ENCODE data around the gene P3H4. TPM values are rescaled to one million over a fixed set of nuclear protein-coding genes. Genes with fewer than 3 reads are reported as not detected.
"Not testable (repeated sequence)": the region's sequence is repeated elsewhere in the genome, so short reads cannot be mapped to it uniquely, and the experiment has no call there.

The P3H4 gene
- total RNA-seq, result 24.1 TPM

GRCh38 chr17:41811549-41812380 lies at the start of gene P3H4:
Gene P3H4 (minus strand): TSS chr17:41811949. CDS start chr17:41811915, 34 bp downstream.
- DNase-seq (ENCODE audit: low spot score), result peak; percentile 77

GRCh38 chr17:41860254-41860931 lies 48.6 kb upstream of the P3H4 start:
- DNase-seq (ENCODE audit: low spot score), result no peak

GRCh38 chr17:41851382-41851781 lies 39.6 kb upstream of the P3H4 start:
- DNase-seq (ENCODE audit: low spot score), result not testable (repeated sequence)

- no peak for DNase-seq (ENCODE audit: low spot score)
Observed at GRCh38 chr17:41849251-41849990, 37.7 kb upstream of the P3H4 start.

GRCh38 chr17:41848788-41849187 lies 37.0 kb upstream of the P3H4 start:
- DNase-seq (ENCODE audit: low spot score), result no peak

GRCh38 chr17:41844971-41845370 lies 33.2 kb upstream of the P3H4 start:
- DNase-seq (ENCODE audit: low spot score), result no peak

- not testable (repeated sequence) for DNase-seq (ENCODE audit: low spot score)
Observed at GRCh38 chr17:41840781-41841180, 29.0 kb upstream of the P3H4 start.

- DNase-seq (ENCODE audit: low spot score), result not testable (repeated sequence)
Observed at GRCh38 chr17:41839448-41839847, 27.7 kb upstream of the P3H4 start.

GRCh38 chr17:41837761-41838538 lies 26.2 kb upstream of the P3H4 start, which contains the start of gene KLHL10:
Gene KLHL10 (plus strand): TSS chr17:41837825. CDS start chr17:41837933, 108 bp downstream.
- DNase-seq (ENCODE audit: low spot score), result no peak

GRCh38 chr17:41836550-41837196 lies 24.9 kb upstream of the P3H4 start:
- no peak for DNase-seq (ENCODE audit: low spot score)

GRCh38 chr17:41835800-41836549 lies 24.2 kb upstream of the P3H4 start, which contains the start of gene NT5C3B:
Gene NT5C3B (minus strand): TSS chr17:41836232. CDS start chr17:41836193, 39 bp downstream.
- peak; percentile 40 for DNase-seq (ENCODE audit: low spot score)

GRCh38 chr17:41835214-41835799 lies 23.6 kb upstream of the P3H4 start:
- no peak for DNase-seq (ENCODE audit: low spot score)

- not testable (repeated sequence) for DNase-seq (ENCODE audit: low spot score)
Observed at GRCh38 chr17:41829961-41830360, 18.2 kb upstream of the P3H4 start.

- no peak for DNase-seq (ENCODE audit: low spot score)
Observed at GRCh38 chr17:41825175-41825845, 13.6 kb upstream of the P3H4 start.

GRCh38 chr17:41824086-41824485 lies 12.3 kb upstream of the P3H4 start:
- no peak for DNase-seq (ENCODE audit: low spot score)

- DNase-seq (ENCODE audit: low spot score), result no peak
Observed at GRCh38 chr17:41823580-41823979, 11.8 kb upstream of the P3H4 start.

- no peak for DNase-seq (ENCODE audit: low spot score)
Observed at GRCh38 chr17:41823141-41823524, 11.4 kb upstream of the P3H4 start.

- DNase-seq (ENCODE audit: low spot score), result no peak
Observed at GRCh38 chr17:41822216-41823140, 10.7 kb upstream of the P3H4 start.
